IMR-90 (cell line): ENCODE measurements around the gene SNTG2. TPM values are rescaled to one million over a fixed set of nuclear protein-coding genes. Genes with fewer than 3 reads are reported as not detected.

Experiments
- ATAC-seq: fragments of 200-7000 bp; cut with Tn5 transposase; 2 replicates; pipeline ENCODE4 v1.9.1; 2020; ENCODE audit warnings: low read depth, mild to moderate bottlenecking, moderate library complexity
- BruUV-seq: library from RNA; stranded (reverse); fragments of 400-500 nt; replicated peaks from 2 replicates; lab custom pipeline; 2021; lab: Mats Ljungman, UMichigan
- CTCF ChIA-PET: fragments of 300-600 bp; formaldehyde crosslinking; extraction: SDS; loops from one replicate; lab custom pipeline; 2021; ENCODE audit warnings: antibody characterized with exemption; lab: Yijun Ruan, JAX
- POLR2A ChIA-PET: fragments of 300-600 bp; sonication (Branson Sonifier 250); formaldehyde crosslinking; loops from one replicate; lab custom pipeline; 2022; ENCODE audit warnings: antibody characterized with exemption; ENCODE audit not compliant: unreplicated experiment; lab: Charles Lee
- DNase-seq: peaks from one replicate; pipeline ENCODE4 v3.0.0; 2013
- H2AFZ ChIP-seq: replicated peaks from 2 replicates; pipeline ENCODE3; 2013; ENCODE audit warnings: low read length, mild to moderate bottlenecking; ENCODE audit not compliant: poor library complexity
- H2AK5ac ChIP-seq: 2 replicates; pipeline ENCODE4 v1.6.1; 2013; ENCODE audit warnings: low read depth, low read length, inconsistent platforms
- H2AK9ac ChIP-seq: replicated peaks from 2 replicates; pipeline ENCODE3; 2013; ENCODE audit warnings: mild to moderate bottlenecking, low read depth, low read length, moderate library complexity; ENCODE audit not compliant: poor library complexity
- H2BK120ac ChIP-seq: 2 replicates; pipeline ENCODE4 v1.6.1; 2013; ENCODE audit warnings: low read depth, low read length, inconsistent platforms
- H2BK15ac ChIP-seq: 3 replicates; pipeline ENCODE4 v1.6.1; 2013; ENCODE audit warnings: low read depth, low read length, inconsistent platforms
- H2BK20ac ChIP-seq: 2 replicates; pipeline ENCODE4 v1.6.1; 2013; ENCODE audit warnings: low read depth, mild to moderate bottlenecking, inconsistent platforms, low read length, moderate library complexity
- H2BK5ac ChIP-seq: 2 replicates; pipeline ENCODE4 v1.6.1; 2013; ENCODE audit warnings: mild to moderate bottlenecking, low read depth, low read length, inconsistent platforms; ENCODE audit not compliant: poor library complexity, severe bottlenecking
- H3K14ac ChIP-seq: replicated peaks from 2 replicates; pipeline ENCODE4 v1.6.1; 2013; ENCODE audit warnings: low read depth, low read length, inconsistent platforms
- H3K18ac ChIP-seq: 2 replicates; pipeline ENCODE4 v1.6.1; 2013; ENCODE audit warnings: low read depth, low read length, control low read depth
- H3K23ac ChIP-seq: 2 replicates; pipeline ENCODE4 v1.6.1; 2013; ENCODE audit warnings: low read depth, low read length, inconsistent platforms
- H3K27ac ChIP-seq: 2 replicates; pipeline ENCODE4 v1.5.1; 2013; ENCODE audit warnings: mild to moderate bottlenecking, control low read depth, low read length; ENCODE audit not compliant: insufficient read depth
- H3K27me3 ChIP-seq: 2 replicates; pipeline ENCODE4 v1.6.1; 2013; ENCODE audit warnings: low read length; ENCODE audit not compliant: control insufficient read depth, insufficient read depth
- H3K36me3 ChIP-seq: 2 replicates; pipeline ENCODE4 v1.6.1; 2013; ENCODE audit warnings: low read length, mixed read lengths; ENCODE audit not compliant: control insufficient read depth, insufficient read depth
- H3K4ac ChIP-seq: 2 replicates; pipeline ENCODE4 v1.6.1; 2013; ENCODE audit warnings: low read depth, low read length, inconsistent platforms
- H3K4me1 ChIP-seq: 2 replicates; pipeline ENCODE4 v1.6.1; 2013; ENCODE audit warnings: low read length, mixed read lengths; ENCODE audit not compliant: control insufficient read depth, insufficient read depth
- H3K4me2 ChIP-seq: 2 replicates; pipeline ENCODE4 v1.6.1; 2013; ENCODE audit warnings: low read depth, mild to moderate bottlenecking, control low read depth, low read length, moderate library complexity
- H3K4me3 ChIP-seq: 2 replicates; pipeline ENCODE4 v1.5.1; 2013; ENCODE audit warnings: low read depth, mild to moderate bottlenecking, control low read depth, low read length, moderate library complexity; ENCODE audit not compliant: insufficient read depth
- H3K56ac ChIP-seq: 2 replicates; pipeline ENCODE4 v1.6.1; 2013; ENCODE audit warnings: low read length, inconsistent platforms; ENCODE audit not compliant: insufficient read depth; ENCODE audit errors: extremely low read depth
- H3K79me1 ChIP-seq, 2 experiments: 2 replicates each; pipeline ENCODE4 v1.6.1; 2013; ENCODE audit warnings: low read length in 2 of 2, inconsistent platforms in 1 of 2, low read depth in 1 of 2
- H3K9ac ChIP-seq: 2 replicates; pipeline ENCODE4 v1.6.1; 2013; ENCODE audit warnings: low read depth, low read length, control low read depth
- H3K9me1 ChIP-seq: 2 replicates; pipeline ENCODE4 v1.6.1; 2013; ENCODE audit warnings: low read length, inconsistent platforms; ENCODE audit not compliant: insufficient read depth
- H3K9me3 ChIP-seq: 2 replicates; pipeline ENCODE4 v1.6.1; 2013; ENCODE audit warnings: low read length; ENCODE audit not compliant: control insufficient read depth, insufficient read depth
- H4K20me1 ChIP-seq: 2 replicates; pipeline ENCODE4 v1.6.1; 2013; ENCODE audit warnings: low read length, inconsistent platforms; ENCODE audit not compliant: insufficient read depth
- H4K5ac ChIP-seq: 2 replicates; pipeline ENCODE4 v1.6.1; 2013; ENCODE audit warnings: mild to moderate bottlenecking, low read depth, low read length, control low read depth
- H4K8ac ChIP-seq, 2 experiments: 2 replicates each; pipeline ENCODE4 v1.6.1; 2013; ENCODE audit warnings: low read depth in 2 of 2, low read length in 2 of 2, control low read depth in 1 of 2, inconsistent platforms in 1 of 2
- H4K91ac ChIP-seq: 2 replicates; pipeline ENCODE4 v1.6.1; 2013; ENCODE audit warnings: low read depth, low read length, inconsistent platforms; ENCODE audit not compliant: insufficient read depth
- CTCF ChIP-seq: conservative IDR thresholded peaks from 2 replicates; pipeline ENCODE4 v1.5.1; 2012; ENCODE audit warnings: mild to moderate bottlenecking, low read depth, low read length, improper control_type of control experiment
- FOS ChIP-seq: fragments of 150-350 bp; IDR thresholded peaks from 2 replicates; pipeline ENCODE4 v1.6.1; 2016; ENCODE audit warnings: low read depth, low read length
- MAZ ChIP-seq: IDR thresholded peaks from 2 replicates; pipeline ENCODE4 v1.6.1; 2012; ENCODE audit warnings: low read depth, mild to moderate bottlenecking, low read length, improper control_type of control experiment, moderate library complexity, borderline replicate concordance
- WGBS, 2 experiments: methylation state at CpG; one replicate each; pipeline versions ENCODE4 v1.1.5 to v1.1.7; 2013; ENCODE audit warnings: missing lambda C conversion rate in 2 of 2; ENCODE audit not compliant: insufficient read length in 1 of 2; ENCODE audit errors: extremely low coverage in 2 of 2; 5-methylcytosine and 5-hydroxymethylcytosine counted together
- dilution Hi-C: fragments of 300-500 bp; cut with HindIII; formaldehyde crosslinking; loops from one replicate; pipeline ENCODE4 v1.14.3; 2018; ENCODE audit warnings: low sequenced_read_pairs; ENCODE audit not compliant: unreplicated experiment
- in situ Hi-C: fragments of 300-500 bp; cut with MboI; formaldehyde crosslinking; loops from 3 replicates; pipeline ENCODE4 v1.14.3; 2019; ENCODE audit warnings: low sequenced_read_pairs, inconsistent platforms, mixed read lengths
- intact Hi-C: fragments of 100-400 bp; cut with micrococcal nuclease; formaldehyde crosslinking; loops from 2 replicates; pipeline ENCODE4 v1.10.0; 2022
- polyA plus RNA-seq, 3 experiments: library from polyadenylated mRNA; depleted of rRNA; stranded (reverse); fragments of >200 nt; gene quantifications; 2 replicates each; pipeline ENCODE4 v1.2.3, GENCODE V29; 2012; ENCODE audit warnings: low replicate concordance in 1 of 3
- total RNA-seq: library from RNA; depleted of rRNA; stranded (reverse); fragments of >200 nt; gene quantifications from 2 replicates; pipeline ENCODE4 v1.2.3, GENCODE V29; 2012

Gene SNTG2
- total and polyA plus RNA-seq, 2 of the 4 experiments (the other 2 are of a cell fraction), result under 0.01 to 0.17 TPM

- Histone ChIP-seq H3K27ac (no peak overlapping the region), H3K4me3 (no peak overlapping the region), H3K4me1 (no peaks in the 10 kb centered on the region), H2BK15ac (no peak overlapping the region), H2BK5ac (no peak overlapping the region), H2AK5ac (no peak overlapping the region), H3K27me3 (no peaks in the 10 kb centered on the region), H3K14ac (no peak overlapping the region), H4K5ac (no peak overlapping the region), H4K20me1 (no peaks in the 10 kb centered on the region), H3K36me3 (no peaks in the 10 kb centered on the region), H3K4me2 (no peak overlapping the region), H3K18ac (no peak overlapping the region), H3K4ac (no peak overlapping the region), H2BK120ac (no peak overlapping the region), H3K9ac (no peak overlapping the region), H3K79me1 (no peaks in the 10 kb centered on the region), H2BK20ac (no peak overlapping the region), H3K23ac (no peak overlapping the region), H3K9me3 (peaks cover 23% of the 10 kb centered on the region), H2AK9ac (no peak overlapping the region), H3K56ac (no peak overlapping the region), H2AFZ (no peak overlapping the region), H4K91ac (no peak overlapping the region), H3K9me1 (no peaks in the 10 kb centered on the region), H4K8ac (no peak overlapping the region)
- ChIA-PET POLR2A (no interaction called here), CTCF (no interaction called here)
- intact Hi-C loops, result no loop called here
- WGBS, 2 experiments, result 56% methylated on average over 10 of the region's 16 CpGs; no CpG with 5 or more reads in 1 of the 2 experiments
- TF ChIP-seq MAZ (no peak), FOS (no peak), CTCF (no peak)
- dilution Hi-C loops, result no loop called here
- ATAC-seq (no peak), DNase-seq (no peak)
- in situ Hi-C loops, result loop anchor here (25.0 kb wide), 1 partner anchor 908 kb away; no protein-coding TSS in a partner anchor
- BruUV-seq, result no TSS peak
Measured at GRCh38 chr2:929011-929735, 21.5 kb upstream of the SNTG2 start.
